EL (cell line): Measurements from ENCODE around the gene IFITM2.

ENCODE experiments used
- DNase-seq: peaks from one replicate; pipeline ENCODE4 v3.0.0-alpha.2; 2016

Gene IFITM2

GRCh38 chr11:307766-308708 lies at the start of gene IFITM2:
IFITM2 (plus strand) TSS chr11:307816; CDS start chr11:308193, 377 bp downstream.
- DNase-seq, result peak; percentile 82

GRCh38 chr11:259413-259812 lies 48.2 kb upstream of the IFITM2 start:
- no peak for DNase-seq

DNA sequence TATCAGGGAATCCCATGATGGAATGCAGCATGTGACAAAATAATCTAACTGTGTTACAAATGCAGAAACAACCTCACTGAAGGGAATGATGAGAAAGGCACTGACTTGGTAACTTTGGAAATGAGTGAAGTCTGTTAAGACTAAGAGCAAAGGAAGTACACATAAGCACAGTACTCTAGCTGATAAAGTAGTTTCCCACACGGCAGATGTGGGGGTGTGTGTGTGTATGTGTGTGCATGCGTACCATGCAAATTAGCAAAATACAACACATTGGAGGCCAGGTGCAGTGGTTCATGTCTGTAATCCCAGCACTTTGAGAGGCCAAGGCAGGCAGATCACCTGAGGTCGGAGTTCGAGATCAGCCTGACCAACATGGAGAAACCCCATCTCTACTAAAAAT lies 46.0 kb upstream of the IFITM2 start:
- DNase-seq, result no peak

- DNase-seq, result no peak
Observed at GRCh38 chr11:266676-267439, 40.8 kb upstream of the IFITM2 start.

- DNase-seq, result no peak
Observed at GRCh38 chr11:267491-267994, 40.1 kb upstream of the IFITM2 start.

DNA sequence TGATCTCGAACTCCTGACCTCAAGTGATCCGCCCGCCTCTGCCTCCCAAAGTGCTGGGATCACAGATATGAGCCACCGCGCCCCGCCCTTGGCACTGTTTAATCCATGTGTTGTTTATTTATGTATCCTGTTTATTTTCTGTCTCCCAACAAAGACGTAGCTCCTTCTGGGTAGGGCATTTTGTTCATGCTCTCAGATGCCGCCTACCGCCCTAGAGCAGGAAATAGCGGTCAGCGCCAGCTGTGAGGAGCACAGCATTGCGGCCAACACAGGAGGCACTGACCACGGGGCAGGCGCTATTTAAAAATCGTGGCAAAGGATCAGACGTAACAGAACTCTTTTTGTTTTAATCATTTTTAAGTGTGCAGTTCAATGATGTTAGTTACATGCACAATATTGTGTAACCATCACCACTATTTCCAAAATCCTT lies 38.9 kb upstream of the IFITM2 start:
- DNase-seq, result peak; percentile 41

- no peak for DNase-seq
Observed at GRCh38 chr11:269146-269890, 38.3 kb upstream of the IFITM2 start.

DNA sequence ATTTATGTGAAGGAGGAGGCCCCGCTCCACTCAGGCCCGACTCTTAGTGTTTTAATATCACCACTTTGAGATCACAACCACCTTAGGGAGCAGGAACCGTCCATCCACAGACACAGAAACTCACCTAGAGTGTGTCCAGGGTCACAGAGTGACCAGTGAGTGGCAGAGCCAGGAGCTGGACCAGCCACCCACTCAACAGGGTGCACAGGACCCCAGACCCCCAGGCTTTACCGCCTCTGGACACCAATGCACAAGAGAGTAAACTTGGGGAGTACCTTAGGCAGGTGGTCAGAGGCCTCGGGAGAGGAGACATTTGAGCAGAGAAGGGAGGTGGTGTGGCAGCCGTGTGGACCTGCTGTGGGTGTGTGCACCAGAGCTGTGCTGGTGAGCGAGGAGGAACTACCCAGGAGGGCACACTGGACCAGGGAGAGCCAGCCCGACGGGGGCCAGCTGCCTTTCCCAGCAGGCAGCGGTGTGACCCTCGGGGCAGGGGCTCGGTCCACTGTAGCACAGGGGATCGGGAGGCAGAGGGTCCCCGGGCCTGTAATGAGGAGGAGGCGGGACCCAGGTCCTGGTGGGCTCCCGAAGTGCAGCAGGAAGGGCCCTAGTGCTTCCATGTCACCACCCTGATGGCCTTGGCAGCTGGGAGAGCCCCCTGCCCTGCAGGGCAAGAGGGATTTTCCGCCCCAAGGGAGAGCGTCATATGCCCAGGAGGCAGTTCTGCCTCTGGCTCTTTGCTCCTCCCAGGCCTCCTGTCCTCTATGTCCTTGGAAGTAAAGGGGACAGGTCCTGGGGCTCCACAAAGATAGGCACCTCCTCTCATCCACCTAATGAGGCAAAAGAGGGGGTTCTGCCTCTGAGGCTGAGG lies 36.9 kb upstream of the IFITM2 start:
- DNase-seq, result no peak

DNA sequence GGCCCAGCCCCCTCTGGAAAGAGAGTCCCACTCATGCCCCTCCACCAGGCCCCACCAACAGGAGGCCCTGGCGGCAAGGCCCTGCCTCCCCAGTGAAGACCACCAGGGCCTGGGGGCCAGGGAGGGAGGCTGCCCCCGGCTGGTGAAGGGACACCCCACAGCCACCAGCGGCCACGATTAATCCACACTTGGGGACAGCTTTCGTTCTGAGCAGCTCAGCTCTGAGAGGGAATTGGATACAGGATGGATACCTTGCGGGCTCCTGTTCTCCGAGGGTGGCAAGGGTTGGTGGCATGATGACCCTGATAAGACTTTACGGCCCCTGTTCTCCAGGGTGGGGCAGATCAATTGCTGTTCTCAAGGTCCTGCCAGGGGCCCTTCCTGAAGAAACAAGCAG lies 36.3 kb upstream of the IFITM2 start:
- no peak for DNase-seq

- DNase-seq, result no peak
Observed at GRCh38 chr11:272195-272930, 35.3 kb upstream of the IFITM2 start.

- no peak for DNase-seq
Observed at GRCh38 chr11:272931-273198, 34.8 kb upstream of the IFITM2 start.

- DNase-seq, result no peak
Observed at GRCh38 chr11:276219-276618, 31.4 kb upstream of the IFITM2 start.

GRCh38 chr11:278001-278951 lies 29.3 kb upstream of the IFITM2 start, which contains the start of gene NLRP6:
NLRP6 (plus strand) TSS chr11:278407; CDS start chr11:278570, 163 bp downstream.
- no peak for DNase-seq

GRCh38 chr11:279040-279965 lies 28.3 kb upstream of the IFITM2 start:
- DNase-seq, result no peak

DNA sequence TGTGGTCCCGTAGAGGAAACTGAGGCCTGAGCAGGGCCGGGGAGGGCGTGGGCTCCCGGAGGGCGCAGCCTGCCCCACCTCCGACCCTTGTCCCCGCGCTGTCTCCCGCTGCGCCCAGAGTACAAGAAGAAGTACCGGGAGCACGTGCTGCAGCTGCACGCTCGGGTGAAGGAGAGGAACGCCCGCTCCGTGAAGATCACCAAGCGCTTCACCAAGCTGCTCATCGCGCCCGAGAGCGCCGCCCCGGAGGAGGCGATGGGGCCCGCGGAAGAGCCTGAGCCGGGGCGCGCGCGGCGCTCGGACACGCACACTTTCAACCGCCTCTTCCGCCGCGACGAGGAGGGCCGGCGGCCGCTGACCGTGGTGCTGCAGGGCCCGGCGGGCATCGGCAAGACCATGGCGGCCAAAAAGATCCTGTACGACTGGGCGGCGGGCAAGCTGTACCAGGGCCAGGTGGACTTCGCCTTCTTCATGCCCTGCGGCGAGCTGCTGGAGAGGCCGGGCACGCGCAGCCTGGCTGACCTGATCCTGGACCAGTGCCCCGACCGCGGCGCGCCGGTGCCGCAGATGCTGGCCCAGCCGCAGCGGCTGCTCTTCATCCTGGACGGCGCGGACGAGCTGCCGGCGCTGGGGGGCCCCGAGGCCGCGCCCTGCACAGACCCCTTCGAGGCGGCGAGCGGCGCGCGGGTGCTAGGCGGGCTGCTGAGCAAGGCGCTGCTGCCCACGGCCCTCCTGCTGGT lies 27.5 kb upstream of the IFITM2 start:
- DNase-seq, result peak; percentile 23

GRCh38 chr11:280706-281485 lies 26.7 kb upstream of the IFITM2 start:
- DNase-seq, result no peak

DNA sequence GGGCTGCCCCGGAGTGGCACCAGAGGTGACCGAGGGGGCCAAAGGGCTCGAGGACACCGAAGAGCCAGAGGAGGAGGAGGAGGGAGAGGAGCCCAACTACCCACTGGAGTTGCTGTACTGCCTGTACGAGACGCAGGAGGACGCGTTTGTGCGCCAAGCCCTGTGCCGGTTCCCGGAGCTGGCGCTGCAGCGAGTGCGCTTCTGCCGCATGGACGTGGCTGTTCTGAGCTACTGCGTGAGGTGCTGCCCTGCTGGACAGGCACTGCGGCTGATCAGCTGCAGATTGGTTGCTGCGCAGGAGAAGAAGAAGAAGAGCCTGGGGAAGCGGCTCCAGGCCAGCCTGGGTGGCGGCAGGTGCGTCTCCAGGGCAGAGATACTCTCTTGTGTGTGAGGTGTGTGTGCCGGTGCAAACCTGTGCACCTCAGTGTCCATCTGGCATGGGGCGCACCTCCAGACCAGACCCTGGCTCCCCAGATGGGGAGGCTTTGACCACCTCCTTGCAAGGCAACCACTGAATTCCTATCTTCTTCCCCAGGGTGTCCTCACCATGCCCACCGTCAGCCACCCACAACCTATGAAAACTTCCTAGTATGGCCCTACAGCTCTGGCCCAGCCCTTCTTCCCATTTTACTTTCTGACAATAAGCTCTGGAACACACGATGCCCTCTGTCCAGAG lies 26.0 kb upstream of the IFITM2 start:
- no peak for DNase-seq
